Tibial nerve (tissue), 4 donors: Measurements from ENCODE around the gene EFCAB13.

Source experiments
- EP300 ChIP-seq, 2 donors: sonication (generic); formaldehyde crosslinking; IDR thresholded peaks; one replicate each; pipeline ENCODE4 v1.6.1; 2017; ENCODE audit warnings: antibody characterized with exemption in 2 of 2, mild to moderate bottlenecking in 1 of 2
- POLR2A ChIP-seq, 2 donors: fragments of 450-650 bp; IDR thresholded peaks; one replicate each; pipeline ENCODE4 v1.6.1; 2017; ENCODE audit warnings: antibody characterized with exemption in 2 of 2, mild to moderate bottlenecking in 2 of 2, moderate library complexity in 2 of 2
- TF ChIP-seq, protein P1 (sequence below), 5 experiments: fragments of 200-600 bp in 3 of 5; fragments of 450-650 bp in 2 of 5; sonication (generic) in 3 of 5; IDR thresholded peaks; one replicate each; pipeline ENCODE4 v1.5.1; 2016 to 2019; ENCODE audit warnings: antibody characterized with exemption in 5 of 5, mild to moderate bottlenecking in 3 of 5, moderate library complexity in 2 of 5

DNA sequence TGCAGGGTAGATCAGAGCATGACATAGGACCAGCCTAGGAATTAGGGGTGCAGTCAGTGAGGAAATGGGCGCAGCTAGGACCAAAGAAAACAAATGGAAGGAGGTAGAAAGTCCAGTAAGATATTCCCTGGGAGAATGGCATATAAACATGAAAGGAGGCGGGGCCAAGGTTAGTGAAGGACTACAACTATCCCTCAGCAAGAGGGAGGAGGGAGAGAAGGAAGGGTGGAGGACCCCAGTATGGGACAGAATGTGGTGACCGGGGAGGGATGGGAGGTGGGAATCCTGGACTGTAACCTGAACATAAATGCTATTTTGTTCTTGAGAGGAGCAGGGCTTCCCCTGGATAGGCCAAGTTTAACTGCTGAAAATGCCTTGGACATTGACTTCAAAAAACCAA, 47.3 kb upstream of the EFCAB13 start:
- TF ChIP-seq, protein P1, sequence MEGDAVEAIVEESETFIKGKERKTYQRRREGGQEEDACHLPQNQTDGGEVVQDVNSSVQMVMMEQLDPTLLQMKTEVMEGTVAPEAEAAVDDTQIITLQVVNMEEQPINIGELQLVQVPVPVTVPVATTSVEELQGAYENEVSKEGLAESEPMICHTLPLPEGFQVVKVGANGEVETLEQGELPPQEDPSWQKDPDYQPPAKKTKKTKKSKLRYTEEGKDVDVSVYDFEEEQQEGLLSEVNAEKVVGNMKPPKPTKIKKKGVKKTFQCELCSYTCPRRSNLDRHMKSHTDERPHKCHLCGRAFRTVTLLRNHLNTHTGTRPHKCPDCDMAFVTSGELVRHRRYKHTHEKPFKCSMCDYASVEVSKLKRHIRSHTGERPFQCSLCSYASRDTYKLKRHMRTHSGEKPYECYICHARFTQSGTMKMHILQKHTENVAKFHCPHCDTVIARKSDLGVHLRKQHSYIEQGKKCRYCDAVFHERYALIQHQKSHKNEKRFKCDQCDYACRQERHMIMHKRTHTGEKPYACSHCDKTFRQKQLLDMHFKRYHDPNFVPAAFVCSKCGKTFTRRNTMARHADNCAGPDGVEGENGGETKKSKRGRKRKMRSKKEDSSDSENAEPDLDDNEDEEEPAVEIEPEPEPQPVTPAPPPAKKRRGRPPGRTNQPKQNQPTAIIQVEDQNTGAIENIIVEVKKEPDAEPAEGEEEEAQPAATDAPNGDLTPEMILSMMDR (IDR thresholded peaks at IDR 0.05) = no peak
- TF ChIP-seq POLR2A (IDR thresholded peaks at IDR 0.05) = no peak
- no peak for TF ChIP-seq EP300 (IDR thresholded peaks at IDR 0.05)
